Ishikawa (cell line): Measurements from ENCODE around the gene ISCA1.

Experiments
- CEBPB ChIP-seq: IDR thresholded peaks from 2 replicates; pipeline ENCODE4 v1.6.1; 2012
- EGR1 ChIP-seq: IDR thresholded peaks from 2 replicates; pipeline ENCODE4 v1.6.1; 2012
- EP300 ChIP-seq: IDR thresholded peaks from 2 replicates; pipeline ENCODE4 v1.6.1; 2012; ENCODE audit warnings: borderline replicate concordance
- TF ChIP-seq, protein P1 (sequence below): IDR thresholded peaks from 2 replicates; pipeline ENCODE4 v1.6.1; 2012
- TF ChIP-seq, protein P2 (sequence below): IDR thresholded peaks from 2 replicates; pipeline ENCODE4 v1.6.1; 2012

DNA sequence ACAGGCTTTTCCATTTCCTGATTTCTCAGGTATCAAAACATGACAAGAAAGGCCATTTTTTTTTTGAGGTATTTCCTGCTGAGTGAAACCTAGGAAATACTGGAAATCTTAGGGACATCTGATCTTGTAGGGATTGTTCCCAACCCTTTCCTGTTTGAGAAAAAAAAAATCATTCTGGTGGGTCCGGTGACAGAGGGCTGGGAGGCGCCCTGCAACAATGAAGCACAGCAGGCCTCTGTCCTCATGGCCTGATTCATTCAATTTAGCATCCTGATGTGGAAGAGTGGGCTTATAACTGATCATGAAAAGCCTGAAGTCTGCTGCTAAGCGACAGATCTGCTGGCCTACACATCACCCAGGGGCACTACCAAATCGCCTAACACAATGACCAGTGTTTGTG is 19.8 kb downstream of the ISCA1 start:
- TF ChIP-seq EP300, result no peak
- TF ChIP-seq EGR1, result no peak
- TF ChIP-seq CEBPB, result no peak
- TF ChIP-seq, protein P1, sequence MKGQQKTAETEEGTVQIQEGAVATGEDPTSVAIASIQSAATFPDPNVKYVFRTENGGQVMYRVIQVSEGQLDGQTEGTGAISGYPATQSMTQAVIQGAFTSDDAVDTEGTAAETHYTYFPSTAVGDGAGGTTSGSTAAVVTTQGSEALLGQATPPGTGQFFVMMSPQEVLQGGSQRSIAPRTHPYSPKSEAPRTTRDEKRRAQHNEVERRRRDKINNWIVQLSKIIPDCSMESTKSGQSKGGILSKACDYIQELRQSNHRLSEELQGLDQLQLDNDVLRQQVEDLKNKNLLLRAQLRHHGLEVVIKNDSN, result no peak
- TF ChIP-seq, protein P2, sequence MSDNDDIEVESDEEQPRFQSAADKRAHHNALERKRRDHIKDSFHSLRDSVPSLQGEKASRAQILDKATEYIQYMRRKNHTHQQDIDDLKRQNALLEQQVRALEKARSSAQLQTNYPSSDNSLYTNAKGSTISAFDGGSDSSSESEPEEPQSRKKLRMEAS, result no peak
